ENCODE data around the gene PDZD2. TPM values are rescaled to one million over a fixed set of nuclear protein-coding genes. Genes with fewer than 3 reads are reported as not detected.
A peak's percentile ranks its signal among the peaks of the same experiment; 100 is the strongest.

PDZD2 gene
- total and polyA plus RNA-seq, 12 donors = 2.2 to 10.3 (median 5.0) TPM

DNA sequence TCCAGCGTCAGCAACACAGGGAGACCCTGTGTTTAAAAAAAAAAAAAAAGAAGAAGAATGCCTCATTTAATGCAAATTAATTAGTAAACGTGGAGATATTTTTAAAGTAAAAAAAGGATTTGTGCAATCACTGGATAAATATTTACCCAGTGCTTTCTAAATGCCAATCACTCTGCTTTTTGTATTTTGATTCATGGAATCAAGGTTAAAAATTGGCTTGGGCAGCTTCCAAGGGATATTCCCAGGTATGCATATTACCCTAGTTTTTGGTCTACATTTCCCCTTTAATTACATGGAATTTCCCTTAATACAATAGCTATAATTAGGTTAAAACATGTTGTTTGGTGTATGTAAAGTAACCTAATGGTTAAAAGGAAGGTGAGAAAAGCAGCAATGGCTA, 31.4 kb upstream of the PDZD2 start:
- intact Hi-C loops (cut with DNase I) = no loop called here
- TF ChIP-seq POLR2A (IDR thresholded peaks at IDR 0.05) = no peak
- TF ChIP-seq, protein P1, sequence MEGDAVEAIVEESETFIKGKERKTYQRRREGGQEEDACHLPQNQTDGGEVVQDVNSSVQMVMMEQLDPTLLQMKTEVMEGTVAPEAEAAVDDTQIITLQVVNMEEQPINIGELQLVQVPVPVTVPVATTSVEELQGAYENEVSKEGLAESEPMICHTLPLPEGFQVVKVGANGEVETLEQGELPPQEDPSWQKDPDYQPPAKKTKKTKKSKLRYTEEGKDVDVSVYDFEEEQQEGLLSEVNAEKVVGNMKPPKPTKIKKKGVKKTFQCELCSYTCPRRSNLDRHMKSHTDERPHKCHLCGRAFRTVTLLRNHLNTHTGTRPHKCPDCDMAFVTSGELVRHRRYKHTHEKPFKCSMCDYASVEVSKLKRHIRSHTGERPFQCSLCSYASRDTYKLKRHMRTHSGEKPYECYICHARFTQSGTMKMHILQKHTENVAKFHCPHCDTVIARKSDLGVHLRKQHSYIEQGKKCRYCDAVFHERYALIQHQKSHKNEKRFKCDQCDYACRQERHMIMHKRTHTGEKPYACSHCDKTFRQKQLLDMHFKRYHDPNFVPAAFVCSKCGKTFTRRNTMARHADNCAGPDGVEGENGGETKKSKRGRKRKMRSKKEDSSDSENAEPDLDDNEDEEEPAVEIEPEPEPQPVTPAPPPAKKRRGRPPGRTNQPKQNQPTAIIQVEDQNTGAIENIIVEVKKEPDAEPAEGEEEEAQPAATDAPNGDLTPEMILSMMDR (IDR thresholded peaks at IDR 0.05) = no peak
- H3K9me3 ChIP-seq (replicated peaks in 1 of 3) = no peaks in the 10 kb centered on the region
- no peak overlapping the region for H3K4me3 ChIP-seq
- no peaks in the 10 kb centered on the region for H3K4me1 ChIP-seq (replicated peaks in 1 of 2)
- no peak for DNase-seq
- H3K36me3 ChIP-seq (replicated peaks in 1 of 2) = no peaks in the 10 kb centered on the region
- no peak overlapping the region for H3K27ac ChIP-seq
- no peaks in the 10 kb centered on the region for H3K27me3 ChIP-seq
- 58 to 73% (median 69%) methylated on average over 2 of the region's 2 CpGs for WGBS, 4 donors

DNA sequence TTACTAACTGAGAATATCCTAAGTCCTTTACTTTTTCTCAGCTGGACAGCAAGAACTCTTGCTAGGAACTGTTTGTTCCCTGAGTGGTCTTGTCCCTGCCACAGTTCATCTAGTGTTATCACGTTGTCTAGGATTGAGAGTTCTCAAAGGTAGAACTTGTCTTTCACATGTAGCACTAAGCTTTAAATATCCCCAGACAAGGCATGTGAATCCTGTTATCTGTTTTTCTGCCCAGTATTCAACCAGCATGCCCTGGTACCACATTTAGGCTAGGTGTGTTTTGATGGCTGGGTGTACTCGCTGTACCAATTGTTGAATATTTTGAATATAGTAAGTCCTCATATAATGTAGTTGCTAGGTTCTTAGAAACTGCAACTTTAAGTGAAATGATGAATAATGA, 27.9 kb upstream of the PDZD2 start:
- WGBS, 4 donors = 83 to 97% (median 90%) methylated on average over 2 of the region's 2 CpGs
- no peak overlapping the region for H3K27ac ChIP-seq

DNA sequence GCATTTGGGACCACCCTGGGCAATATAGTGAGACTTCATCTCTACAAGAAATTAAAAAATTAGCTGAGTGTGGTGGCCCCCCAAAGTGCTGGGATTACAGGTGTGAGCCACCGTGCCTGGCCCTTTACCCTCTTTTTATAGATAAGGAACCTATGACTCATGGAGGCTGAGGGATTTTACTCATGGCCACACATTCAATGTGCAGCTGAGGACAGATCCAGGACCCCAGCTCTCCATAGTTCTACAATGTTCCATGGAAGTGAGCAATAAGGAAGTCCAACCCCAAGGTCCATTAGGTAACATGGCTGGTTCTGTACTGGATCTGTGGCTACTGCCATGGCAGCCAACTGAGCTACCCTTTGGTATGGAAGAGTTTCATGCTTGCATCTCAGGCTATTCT, 25.3 kb upstream of the PDZD2 start:
- Histone ChIP-seq H3K27ac (no peak overlapping the region), H3K4me3 (no peak overlapping the region), H3K4me1 (replicated peaks in 1 of 2) (no peaks in the 10 kb centered on the region), H3K9me3 (replicated peaks in 1 of 3) (no peaks in the 10 kb centered on the region), H3K27me3 (no peaks in the 10 kb centered on the region), H3K36me3 (replicated peaks in 1 of 2) (no peaks in the 10 kb centered on the region)
- intact Hi-C loops (cut with DNase I) = no loop called here
- TF ChIP-seq, protein P1 (IDR thresholded peaks at IDR 0.05) = no peak
- no peak for TF ChIP-seq POLR2A (IDR thresholded peaks at IDR 0.05)
- no peak for DNase-seq
- WGBS, 4 donors = 23 to 40% (median 32%) methylated on average over 1 of the region's 1 CpG

More for the DNA sequence above, 27.9 kb upstream of the PDZD2 start:
- Histone ChIP-seq H3K4me3 (no peak overlapping the region), H3K36me3 (replicated peaks in 1 of 2) (no peaks in the 10 kb centered on the region), H3K9me3 (replicated peaks in 1 of 3) (no peaks in the 10 kb centered on the region), H3K4me1 (replicated peaks in 1 of 2) (no peaks in the 10 kb centered on the region), H3K27me3 (no peaks in the 10 kb centered on the region)
- no peak for DNase-seq
- intact Hi-C loops (cut with DNase I) = no loop called here
- TF ChIP-seq, protein P1 (IDR thresholded peaks at IDR 0.05) = no peak
- TF ChIP-seq POLR2A (IDR thresholded peaks at IDR 0.05) = no peak

DNA sequence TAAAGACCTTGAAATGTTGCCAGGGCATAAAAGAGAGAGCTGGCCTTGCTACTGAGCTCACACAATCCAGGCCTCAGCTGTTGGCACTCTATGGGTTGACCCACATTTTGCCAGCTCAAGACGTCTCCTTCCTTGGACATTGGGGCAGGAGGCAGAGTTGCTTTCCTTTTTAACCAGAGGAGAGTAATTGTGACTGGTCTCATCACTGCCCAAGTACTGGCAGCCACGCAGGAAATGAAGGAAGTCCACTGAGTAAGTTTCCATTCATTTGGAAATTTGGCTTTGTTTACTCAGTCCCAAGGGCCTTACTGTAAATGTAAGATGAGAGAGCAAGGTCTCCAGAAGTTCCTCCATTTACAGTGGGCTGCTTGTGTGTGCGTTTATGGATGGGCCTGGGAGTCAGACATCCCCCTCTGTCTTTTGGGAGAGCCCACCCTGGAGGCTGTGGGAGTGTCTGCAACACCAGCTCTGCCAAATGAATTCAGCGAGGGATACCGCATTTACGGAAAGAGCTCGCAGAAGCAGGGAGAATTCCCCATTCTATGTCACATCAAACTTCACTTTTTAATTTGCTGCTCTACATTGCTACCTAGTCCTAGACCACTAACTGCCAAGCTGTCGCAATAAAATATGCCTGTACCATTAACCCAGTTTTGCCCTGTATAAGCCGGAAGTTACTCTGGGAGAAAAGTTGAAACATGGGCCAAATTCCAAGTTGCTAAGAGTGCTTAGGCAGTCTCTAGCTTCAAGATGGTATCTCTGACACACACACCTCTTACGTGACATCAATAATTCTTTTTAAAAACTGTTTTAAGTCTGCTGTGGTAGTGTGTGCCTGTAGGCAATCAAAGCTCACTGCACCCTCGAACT, 24.5 kb upstream of the PDZD2 start:
- Histone ChIP-seq H3K9me3 (replicated peaks in 1 of 3) (no peaks in the 10 kb centered on the region), H3K27ac (no peak overlapping the region)
- WGBS, 4 donors = 51 to 67% (median 59%) methylated on average over 11 of the region's 11 CpGs

More for the DNA sequence above, 24.5 kb upstream of the PDZD2 start:
- Histone ChIP-seq H3K27me3 (no peaks in the 10 kb centered on the region), H3K36me3 (replicated peaks in 1 of 2) (no peaks in the 10 kb centered on the region), H3K4me1 (replicated peaks in 1 of 2) (no peaks in the 10 kb centered on the region), H3K4me3 (no peak overlapping the region)
- intact Hi-C loops (cut with DNase I) = no loop called here
- DNase-seq = peak in 1 of 7 donors; percentile 13
- TF ChIP-seq POLR2A (IDR thresholded peaks at IDR 0.05) = no peak
- TF ChIP-seq, protein P1 (IDR thresholded peaks at IDR 0.05) = no peak
